Activated T-cell treated with anti-CD3 and anti-CD28 coated beads for 1 hour (primary cell): ENCODE results near the gene DMD.

Experiments used
- DNase-seq: peaks from one replicate; pipeline ENCODE4 v3.0.0-alpha.2; 2020; ENCODE audit warnings: low read depth

The DMD gene

GRCh38 chrX:31178064-31178768, 2033.1 kb downstream of the DMD start:
- DNase-seq: no peak

- no peak for DNase-seq
Observed at GRCh38 chrX:31170792-31171191, 2040.6 kb downstream of the DMD start.

- no peak for DNase-seq
Observed at GRCh38 chrX:31168551-31168950, 2042.8 kb downstream of the DMD start.

- no peak for DNase-seq
Observed at GRCh38 chrX:31166832-31167231, 2044.5 kb downstream of the DMD start.

GRCh38 chrX:31166416-31166815, 2044.9 kb downstream of the DMD start:
- no peak for DNase-seq

GRCh38 chrX:31165241-31166035, 2045.9 kb downstream of the DMD start:
- DNase-seq: no peak

GRCh38 chrX:31154946-31155345, 2056.4 kb downstream of the DMD start:
- no peak for DNase-seq

- no peak for DNase-seq
Observed at GRCh38 chrX:31153475-31154047, 2057.8 kb downstream of the DMD start.

GRCh38 chrX:31147175-31147574, 2064.2 kb downstream of the DMD start:
- DNase-seq: no peak

- no peak for DNase-seq
Observed at GRCh38 chrX:31139961-31140360, 2071.4 kb downstream of the DMD start.

- no peak for DNase-seq
Observed at GRCh38 chrX:31138124-31138523, 2073.2 kb downstream of the DMD start.

- no peak for DNase-seq
Observed at GRCh38 chrX:31136144-31136611, 2075.2 kb downstream of the DMD start.

GRCh38 chrX:31132821-31133241, 2078.5 kb downstream of the DMD start:
- DNase-seq: no peak

- no peak for DNase-seq
Observed at GRCh38 chrX:31130457-31131220, 2080.7 kb downstream of the DMD start.

- no peak for DNase-seq
Observed at GRCh38 chrX:31128855-31129254, 2082.5 kb downstream of the DMD start.

- DNase-seq: no peak
Observed at GRCh38 chrX:31127716-31128115, 2083.6 kb downstream of the DMD start.

GRCh38 chrX:31126205-31126604, 2085.1 kb downstream of the DMD start:
- no peak for DNase-seq

- DNase-seq: no peak
Observed at GRCh38 chrX:31124536-31124935, 2086.8 kb downstream of the DMD start.

GRCh38 chrX:31123335-31123734, 2088.0 kb downstream of the DMD start:
- no peak for DNase-seq

GRCh38 chrX:31117266-31117665, 2094.1 kb downstream of the DMD start:
- no peak for DNase-seq

- no peak for DNase-seq
Observed at GRCh38 chrX:31115398-31115797, 2096.0 kb downstream of the DMD start.

- DNase-seq: no peak
Observed at GRCh38 chrX:31114858-31115257, 2096.5 kb downstream of the DMD start.
